Neutrophil (primary cell): ENCODE measurements around the gene ZNF530.

ENCODE experiments used
- H3K27ac ChIP-seq: fragments of 200-600 bp; sonication (generic); 2 replicates; pipeline ENCODE4 v1.5.1; 2016; ENCODE audit warnings: mild to moderate bottlenecking, moderate library complexity
- H3K27me3 ChIP-seq: fragments of 200-600 bp; sonication (generic); 2 replicates; pipeline ENCODE4 v1.6.0; 2016; ENCODE audit warnings: mild to moderate bottlenecking
- H3K36me3 ChIP-seq: fragments of 200-600 bp; sonication (generic); 2 replicates; pipeline ENCODE4 v1.5.1; 2017
- H3K4me1 ChIP-seq, 2 experiments: fragments of 200-600 bp in 1 of 2; sonication (generic) in 1 of 2; 1 replicate in 1 of 2; 2 replicates in 1 of 2; pipeline versions ENCODE4 v1.5.1 to v1.6.1; 2013 to 2016; ENCODE audit warnings: low read depth in 1 of 2, low read length in 1 of 2, mild to moderate bottlenecking in 1 of 2, moderate library complexity in 1 of 2; ENCODE audit not compliant: control insufficient read depth in 1 of 2, insufficient read depth in 1 of 2
- H3K4me3 ChIP-seq, 2 experiments: fragments of 200-600 bp in 1 of 2; sonication (generic) in 1 of 2; 1 replicate in 1 of 2; 2 replicates in 1 of 2; pipeline ENCODE4 v1.5.1; 2013 to 2016; ENCODE audit warnings: low read depth in 1 of 2, low read length in 1 of 2, mild to moderate bottlenecking in 1 of 2, moderate library complexity in 1 of 2
- H3K9me3 ChIP-seq: fragments of 200-600 bp; sonication (generic); 2 replicates; pipeline ENCODE4 v1.5.1; 2016
- TF ChIP-seq, protein P1 (sequence below): fragments of 200-600 bp; sonication (generic); IDR thresholded peaks from 2 replicates; pipeline ENCODE4 v1.5.1; 2016; ENCODE audit warnings: antibody characterized with exemption

The ZNF530 gene

DNA sequence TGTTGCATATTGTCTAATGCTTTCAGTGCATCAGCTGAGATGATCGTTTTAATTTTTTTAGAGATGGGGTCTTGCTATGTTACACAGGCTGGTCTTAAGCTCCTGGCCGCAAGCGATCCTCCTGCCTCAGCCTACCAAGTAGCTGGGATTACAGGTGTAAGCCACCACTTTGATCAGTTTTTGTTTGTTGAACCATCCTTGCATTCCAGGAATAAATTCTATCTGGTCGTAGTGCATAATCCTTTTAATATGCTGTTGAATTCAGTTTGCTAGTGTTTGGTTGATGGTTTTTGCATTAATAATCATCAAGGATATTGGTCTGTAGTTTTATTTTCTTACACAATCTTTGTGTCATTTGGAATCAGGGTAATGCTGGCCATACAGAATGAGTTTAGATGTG, 37.7 kb downstream of the ZNF530 start:
- Histone ChIP-seq H3K27ac (no peak overlapping the region), H3K4me3 (no peak overlapping the region), H3K27me3 (no peaks in the 10 kb centered on the region), H3K36me3 (peaks cover 43% of the 10 kb centered on the region), H3K4me1 (peaks cover 9 to 16% of the 10 kb centered on the region in 2 experiments), H3K9me3 (peaks cover 47% of the 10 kb centered on the region)
- TF ChIP-seq, protein P1, sequence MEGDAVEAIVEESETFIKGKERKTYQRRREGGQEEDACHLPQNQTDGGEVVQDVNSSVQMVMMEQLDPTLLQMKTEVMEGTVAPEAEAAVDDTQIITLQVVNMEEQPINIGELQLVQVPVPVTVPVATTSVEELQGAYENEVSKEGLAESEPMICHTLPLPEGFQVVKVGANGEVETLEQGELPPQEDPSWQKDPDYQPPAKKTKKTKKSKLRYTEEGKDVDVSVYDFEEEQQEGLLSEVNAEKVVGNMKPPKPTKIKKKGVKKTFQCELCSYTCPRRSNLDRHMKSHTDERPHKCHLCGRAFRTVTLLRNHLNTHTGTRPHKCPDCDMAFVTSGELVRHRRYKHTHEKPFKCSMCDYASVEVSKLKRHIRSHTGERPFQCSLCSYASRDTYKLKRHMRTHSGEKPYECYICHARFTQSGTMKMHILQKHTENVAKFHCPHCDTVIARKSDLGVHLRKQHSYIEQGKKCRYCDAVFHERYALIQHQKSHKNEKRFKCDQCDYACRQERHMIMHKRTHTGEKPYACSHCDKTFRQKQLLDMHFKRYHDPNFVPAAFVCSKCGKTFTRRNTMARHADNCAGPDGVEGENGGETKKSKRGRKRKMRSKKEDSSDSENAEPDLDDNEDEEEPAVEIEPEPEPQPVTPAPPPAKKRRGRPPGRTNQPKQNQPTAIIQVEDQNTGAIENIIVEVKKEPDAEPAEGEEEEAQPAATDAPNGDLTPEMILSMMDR: no peak

DNA sequence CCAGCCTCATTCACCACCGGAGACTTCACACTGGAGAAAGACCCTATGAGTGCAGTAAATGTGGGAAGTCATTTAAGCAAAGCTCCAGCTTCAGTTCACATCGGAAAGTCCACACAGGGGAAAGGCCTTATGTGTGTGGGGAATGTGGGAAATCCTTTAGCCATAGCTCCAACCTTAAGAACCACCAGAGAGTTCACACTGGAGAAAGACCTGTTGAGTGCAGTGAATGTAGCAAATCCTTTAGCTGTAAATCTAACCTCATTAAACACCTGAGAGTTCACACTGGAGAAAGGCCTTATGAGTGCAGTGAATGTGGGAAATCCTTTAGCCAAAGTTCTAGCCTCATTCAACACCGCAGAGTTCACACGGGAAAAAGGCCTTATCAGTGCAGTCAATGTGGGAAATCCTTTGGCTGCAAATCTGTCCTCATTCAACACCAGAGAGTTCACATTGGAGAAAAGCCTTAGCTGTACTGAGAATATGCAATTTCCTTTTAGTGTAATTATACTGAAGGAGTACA, 42.1 kb downstream of the ZNF530 start:
- H3K4me3 ChIP-seq: no peak overlapping the region
- peaks cover 30% of the 10 kb centered on the region for H3K36me3 ChIP-seq
- no peaks in the 10 kb centered on the region for H3K27me3 ChIP-seq
- no peak overlapping the region for H3K27ac ChIP-seq
- H3K4me1 ChIP-seq: no peaks in the 10 kb centered on the region
- H3K9me3 ChIP-seq: peaks cover 53% of the 10 kb centered on the region
- TF ChIP-seq, protein P1: no peak

DNA sequence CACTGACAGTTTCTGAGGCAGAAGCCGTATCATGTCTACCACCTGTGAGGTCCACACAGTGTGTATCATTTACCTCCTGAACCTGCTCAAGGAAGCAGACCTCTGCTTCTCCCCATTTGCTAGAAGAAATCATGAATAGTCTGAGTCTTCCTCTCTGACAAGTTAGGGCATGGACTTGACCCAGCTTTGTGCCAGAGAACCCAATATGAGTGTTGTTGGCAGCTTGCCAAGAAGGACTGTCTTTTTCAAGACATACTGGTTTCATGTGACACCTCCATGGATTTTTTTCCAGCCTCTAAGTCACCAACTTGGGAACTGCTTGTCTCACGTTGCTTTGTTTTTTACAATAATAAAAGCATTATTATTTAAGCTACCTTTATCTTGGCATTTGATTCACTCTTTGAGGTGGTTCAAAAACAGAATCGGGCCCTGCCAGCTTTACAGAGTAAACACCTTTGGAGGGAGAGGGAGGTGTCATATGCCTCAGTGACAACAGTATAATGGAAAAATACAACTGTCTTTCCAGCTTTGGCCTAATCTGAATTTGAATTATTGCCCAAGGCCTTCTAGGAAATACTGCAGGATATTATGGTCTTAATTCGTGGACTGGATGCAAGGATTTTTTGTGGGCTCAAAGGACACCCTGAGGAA, 42.8 kb downstream of the ZNF530 start:
- Histone ChIP-seq H3K36me3 (peaks cover 30% of the 10 kb centered on the region), H3K27me3 (no peaks in the 10 kb centered on the region), H3K4me3 (no peak overlapping the region), H3K4me1 (no peaks in the 10 kb centered on the region), H3K9me3 (peaks cover 45% of the 10 kb centered on the region), H3K27ac (no peak overlapping the region)
- TF ChIP-seq, protein P1: no peak

DNA sequence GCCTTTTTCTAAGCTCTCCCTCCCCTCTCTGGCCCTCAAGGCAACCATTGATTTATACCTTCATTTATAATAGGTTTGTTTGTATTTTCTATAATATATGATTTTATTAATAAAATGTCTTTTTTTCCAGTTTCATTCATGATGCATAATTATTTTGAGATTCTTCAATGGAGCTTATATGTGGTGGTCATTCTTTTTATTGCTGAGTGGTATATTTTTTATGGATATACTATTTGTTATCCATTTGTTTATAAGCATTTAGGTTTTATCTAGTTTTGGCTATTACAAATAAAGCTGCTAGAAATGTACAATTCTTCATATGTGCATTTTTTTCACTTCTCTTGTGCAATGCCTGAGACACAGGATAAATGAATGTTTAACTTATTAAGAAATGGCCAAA, 44.0 kb downstream of the ZNF530 start:
- no peaks in the 10 kb centered on the region for H3K27me3 ChIP-seq
- peaks cover 46% of the 10 kb centered on the region for H3K9me3 ChIP-seq
- H3K27ac ChIP-seq: no peak overlapping the region
- H3K4me3 ChIP-seq: no peak overlapping the region
- H3K4me1 ChIP-seq: no peaks in the 10 kb centered on the region
- H3K36me3 ChIP-seq: peaks cover 30% of the 10 kb centered on the region
- TF ChIP-seq, protein P1: no peak

DNA sequence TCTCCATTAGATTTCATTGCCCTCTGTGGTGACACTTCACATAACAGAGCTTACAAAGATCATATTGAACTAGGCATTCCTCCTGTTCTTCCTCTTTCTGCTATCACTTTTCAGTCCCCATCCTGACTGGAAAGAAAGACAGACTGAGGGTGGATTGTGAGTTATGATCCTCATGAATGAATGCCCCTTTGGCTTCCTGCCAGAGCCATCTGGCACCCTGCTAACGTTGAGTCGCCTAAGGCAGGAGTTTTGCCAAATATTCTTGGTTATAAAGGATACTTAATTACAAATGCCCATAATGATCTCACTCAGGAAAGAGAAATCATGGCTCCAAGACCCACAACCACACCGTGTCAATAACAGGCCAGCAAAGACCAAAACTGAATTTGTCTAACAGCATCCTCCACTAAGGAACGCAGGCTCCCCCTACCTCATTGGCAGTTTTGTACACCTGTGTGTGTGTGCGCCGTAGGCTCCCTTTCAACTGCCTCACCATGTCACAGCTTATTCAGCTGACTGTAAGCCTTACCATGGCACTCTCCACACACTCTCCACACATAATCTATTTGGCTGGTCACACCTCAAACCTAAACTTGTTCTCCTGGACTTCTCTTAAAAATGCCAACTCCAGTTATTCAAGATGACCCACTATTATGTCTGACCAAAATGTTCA, 48.8 kb downstream of the ZNF530 start:
- peaks cover 19% of the 10 kb centered on the region for H3K9me3 ChIP-seq
- H3K4me1 ChIP-seq: no peaks in the 10 kb centered on the region

More for the DNA sequence above, 48.8 kb downstream of the ZNF530 start:
- H3K36me3 ChIP-seq: no peaks in the 10 kb centered on the region
- no peak overlapping the region for H3K4me3 ChIP-seq
- H3K27ac ChIP-seq: no peak overlapping the region
- no peaks in the 10 kb centered on the region for H3K27me3 ChIP-seq
- TF ChIP-seq, protein P1: no peak
